GM19372 (cell line): ENCODE data around the gene ADCY3.

ENCODE experiments used
- ATAC-seq: cut with Tn5 transposase; IDR thresholded peaks from one replicate; pipeline ENCODE4 v1.9.1; 2021; ENCODE audit warnings: mild to moderate bottlenecking, low read depth, moderate library complexity; ENCODE audit not compliant: unreplicated experiment

ADCY3 gene

GRCh38 chr2:24909555-24910177, 10.4 kb downstream of the ADCY3 start:
- ATAC-seq: no peak

DNA sequence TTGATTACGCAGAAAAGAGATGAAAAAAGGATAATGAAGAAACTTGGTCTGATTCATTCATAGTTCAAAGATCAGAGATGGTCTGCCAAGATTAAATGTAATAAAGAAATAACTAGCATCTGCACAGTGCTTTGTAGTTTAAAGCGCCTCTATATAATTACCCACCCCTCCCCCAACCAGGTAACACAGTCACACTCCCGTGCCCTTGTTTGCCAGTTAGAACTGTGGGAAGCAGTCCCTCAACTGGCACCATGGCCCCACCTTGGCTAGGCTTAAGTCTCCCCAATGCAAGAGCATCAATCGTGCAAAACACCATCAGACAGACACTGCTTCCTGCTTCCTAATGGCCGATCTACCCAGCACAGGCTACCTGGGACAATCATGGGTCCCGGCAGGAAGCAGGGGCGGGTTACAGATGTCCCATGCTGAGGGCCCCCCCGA, 11.6 kb downstream of the ADCY3 start:
- no peak for ATAC-seq

GRCh38 chr2:24907116-24907515, 12.9 kb downstream of the ADCY3 start:
- ATAC-seq: no peak

DNA sequence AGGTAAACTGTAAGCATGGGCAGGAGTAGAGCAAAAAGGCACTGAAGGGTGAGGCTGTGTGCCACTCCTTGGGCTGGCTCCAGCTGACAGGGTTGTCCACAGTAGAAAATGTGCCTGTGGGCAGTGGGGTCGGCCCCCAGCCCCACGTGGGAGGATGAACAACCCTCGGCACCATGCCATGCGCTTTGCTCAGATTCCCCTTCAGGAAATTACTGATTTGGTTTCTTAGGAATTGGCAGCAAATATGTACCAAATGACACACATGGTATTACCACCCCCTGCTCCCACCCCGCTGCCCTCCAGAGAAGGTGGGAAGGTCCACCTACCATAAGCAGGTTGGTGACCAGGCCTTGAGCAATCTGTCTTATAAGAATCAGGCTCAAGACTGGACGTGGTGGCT, 13.6 kb downstream of the ADCY3 start:
- ATAC-seq: no peak

DNA sequence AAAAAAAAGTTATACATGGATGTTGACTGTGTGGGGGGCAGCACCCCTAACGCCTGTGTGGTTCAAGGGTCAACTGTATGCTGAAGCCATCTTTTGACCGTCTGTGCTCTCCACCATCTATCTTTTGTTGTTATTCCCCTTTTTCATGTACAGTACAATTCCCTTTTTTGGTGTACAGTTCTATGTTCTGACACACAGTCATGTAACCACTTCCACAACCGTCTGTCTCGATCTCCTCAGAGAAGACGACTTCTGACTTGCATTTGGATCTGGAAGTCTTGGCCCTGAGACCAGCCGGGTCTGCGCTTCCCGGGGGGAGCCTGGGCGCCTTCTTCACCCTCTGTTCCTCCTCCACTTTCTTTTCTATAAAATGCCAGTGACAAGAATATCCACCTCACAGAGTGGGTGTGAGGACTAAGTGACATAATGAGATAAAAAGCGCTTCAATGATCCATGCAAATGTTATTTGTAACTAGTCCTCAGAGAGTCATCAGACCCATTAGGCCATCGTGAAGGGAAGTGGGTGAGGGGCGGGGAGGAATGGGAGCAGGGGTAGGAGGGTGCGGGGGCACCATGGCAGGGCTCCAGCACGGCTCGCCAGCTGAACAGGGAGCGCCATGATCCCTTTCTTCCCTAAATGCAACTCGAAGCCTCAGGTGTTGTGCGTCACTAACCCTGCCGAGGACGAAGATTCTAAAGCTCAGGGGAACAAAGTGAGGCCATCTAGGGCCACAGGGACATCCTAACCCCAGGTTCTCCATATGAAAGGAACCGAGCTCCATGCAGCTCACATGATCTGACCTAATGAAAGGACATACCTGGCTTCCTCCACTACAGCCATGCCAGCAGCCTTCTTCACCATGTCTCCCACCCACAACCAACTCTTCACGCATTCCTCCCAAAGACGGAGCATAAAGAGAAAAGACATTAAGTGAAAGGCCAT, 16.6 kb downstream of the ADCY3 start:
- ATAC-seq: no peak

DNA sequence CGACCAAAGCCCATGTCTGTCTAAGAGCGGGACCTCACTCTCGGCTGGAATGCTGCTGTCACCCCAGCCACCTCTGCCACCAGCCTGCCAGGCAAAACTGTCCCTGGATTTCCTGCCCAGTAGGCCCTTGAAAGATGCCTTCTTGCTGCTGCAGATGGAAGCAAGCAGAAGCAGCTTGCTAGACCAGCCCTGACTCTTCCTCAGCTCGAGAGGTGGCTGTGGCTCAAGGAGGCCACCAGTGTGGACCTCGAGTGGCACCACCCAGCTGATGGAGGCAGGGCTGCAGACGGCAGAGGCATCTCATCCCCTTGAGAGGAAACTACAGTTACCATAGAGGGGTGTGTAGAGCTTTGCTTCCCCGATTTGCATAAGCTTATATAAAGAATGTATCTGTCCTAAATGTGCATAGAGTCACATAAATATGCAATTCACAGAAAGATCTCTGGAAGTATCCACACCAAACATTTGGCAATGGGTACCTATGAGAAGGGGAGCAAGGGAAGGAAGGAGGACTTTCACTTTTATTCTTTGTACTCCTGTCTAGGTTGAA, 20.6 kb downstream of the ADCY3 start:
- ATAC-seq: no peak

GRCh38 chr2:24898122-24899109, 21.6 kb downstream of the ADCY3 start:
- no peak for ATAC-seq

DNA sequence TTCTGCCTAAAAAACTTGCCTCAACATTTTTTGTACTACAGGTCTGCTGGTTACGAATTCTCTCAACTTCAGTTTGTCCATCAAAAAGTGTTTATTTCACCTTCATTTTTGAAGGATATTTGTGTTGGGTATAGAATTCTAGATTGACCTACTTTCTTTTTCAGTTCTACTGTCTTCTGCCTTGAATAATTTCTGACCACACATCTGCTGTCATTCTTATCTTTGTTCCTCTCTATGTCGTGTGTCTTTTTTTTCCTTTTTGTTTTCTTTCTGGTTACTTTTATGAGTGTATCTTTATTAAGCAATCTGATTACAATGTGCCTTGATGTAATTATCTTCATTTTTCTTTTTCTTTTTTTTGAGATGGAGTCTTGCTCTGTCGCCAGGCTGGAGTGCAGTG, 25.3 kb downstream of the ADCY3 start:
- ATAC-seq: no peak

DNA sequence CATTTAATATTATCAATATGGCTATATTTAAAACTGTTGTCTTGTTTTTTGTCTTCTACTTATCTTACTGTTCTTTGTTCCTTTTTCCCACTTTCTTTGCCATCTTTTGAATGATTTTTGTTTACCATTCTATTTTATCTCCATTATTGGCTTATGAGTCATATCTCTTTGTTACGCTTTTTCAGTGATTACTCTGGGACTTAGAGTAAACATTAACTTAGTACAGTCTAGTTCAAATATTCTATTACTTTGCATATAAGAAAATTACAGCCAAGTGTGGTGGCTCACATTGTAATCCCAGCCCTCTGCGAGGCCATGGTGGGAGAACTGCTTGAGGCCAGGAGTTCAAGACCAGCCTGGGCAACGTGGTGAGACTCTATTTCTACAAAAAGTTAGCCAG, 26.1 kb downstream of the ADCY3 start:
- no peak for ATAC-seq

DNA sequence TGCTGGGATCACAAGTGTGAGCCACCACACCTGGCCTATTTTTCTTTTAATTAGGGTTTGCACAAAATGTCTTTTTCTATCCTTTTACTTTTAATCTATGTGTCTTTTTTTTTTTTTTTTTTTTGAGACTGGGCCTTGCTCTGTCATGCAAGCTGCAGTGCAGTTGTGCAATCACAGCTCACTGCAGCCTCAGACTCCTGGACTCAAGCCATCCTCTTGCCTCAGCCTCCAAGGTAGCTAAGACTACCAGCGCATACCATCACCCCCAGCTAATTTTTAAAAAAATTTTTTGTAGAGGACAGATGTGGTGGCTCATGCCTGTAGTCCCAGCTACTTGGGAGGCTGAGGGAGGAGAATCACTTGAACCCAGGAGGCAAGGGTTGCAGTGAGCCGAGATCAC, 27.1 kb downstream of the ADCY3 start:
- no peak for ATAC-seq

GRCh38 chr2:24891201-24891600, 28.8 kb downstream of the ADCY3 start:
- no peak for ATAC-seq

- no peak for ATAC-seq
Measured at GRCh38 chr2:24889221-24889620, 30.8 kb downstream of the ADCY3 start.

GRCh38 chr2:24888177-24888576, 31.9 kb downstream of the ADCY3 start:
- no peak for ATAC-seq

DNA sequence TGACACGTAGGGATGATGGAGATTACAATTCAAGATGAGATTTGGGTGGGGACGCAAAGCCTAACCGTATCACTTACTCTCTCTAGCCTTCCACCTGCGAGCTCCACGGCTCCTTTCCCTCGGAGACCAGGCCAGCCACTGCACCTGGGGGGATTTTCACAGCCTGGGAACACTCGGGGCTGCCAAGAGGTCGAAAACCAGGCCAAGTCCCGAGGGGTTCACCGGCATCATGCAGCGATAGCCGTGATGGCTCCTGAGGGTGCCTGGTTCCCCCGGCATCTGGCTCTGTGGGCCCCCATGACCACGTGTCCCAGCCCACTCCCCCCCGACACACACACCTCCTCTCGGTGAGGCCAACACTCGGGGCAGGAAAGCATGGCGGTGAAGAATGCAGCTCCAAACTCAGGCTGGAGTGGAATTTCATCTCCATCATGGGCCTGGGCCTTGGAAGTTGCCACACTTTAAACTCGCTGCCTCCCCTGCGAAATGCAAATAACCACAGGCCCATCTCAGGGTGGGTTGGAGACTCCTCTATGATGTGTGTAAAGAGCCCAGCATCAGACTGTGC, 32.6 kb downstream of the ADCY3 start:
- no peak for ATAC-seq

DNA sequence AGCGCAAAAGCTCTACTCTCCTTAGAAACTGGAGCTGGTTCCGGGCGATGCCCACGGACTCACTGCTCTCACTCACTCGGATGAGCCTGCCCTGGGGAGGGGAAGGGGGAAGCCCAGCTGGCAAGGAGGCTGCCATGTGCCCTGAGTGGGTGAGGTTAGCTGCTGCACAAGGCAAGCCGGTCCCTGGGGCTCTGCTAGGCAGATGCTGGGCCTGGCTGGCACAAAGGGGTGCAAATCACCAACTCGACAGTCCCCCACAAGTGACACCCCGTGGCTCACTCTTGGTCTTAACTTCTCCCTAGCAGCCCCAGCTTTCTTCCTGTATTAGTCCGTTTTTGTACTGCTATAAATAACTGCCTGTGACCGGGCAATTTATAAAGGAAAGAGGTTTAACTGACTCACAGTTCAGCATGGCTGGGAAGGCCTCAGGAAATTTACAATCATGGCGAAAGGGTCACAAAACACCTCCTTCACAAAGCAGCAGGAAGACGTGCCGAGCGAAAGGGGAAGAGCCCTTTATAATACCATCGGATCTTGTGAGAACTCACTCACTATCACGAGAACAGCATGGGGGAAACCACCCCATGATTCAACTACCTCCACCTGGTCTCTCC, 33.2 kb downstream of the ADCY3 start:
- ATAC-seq: no peak

DNA sequence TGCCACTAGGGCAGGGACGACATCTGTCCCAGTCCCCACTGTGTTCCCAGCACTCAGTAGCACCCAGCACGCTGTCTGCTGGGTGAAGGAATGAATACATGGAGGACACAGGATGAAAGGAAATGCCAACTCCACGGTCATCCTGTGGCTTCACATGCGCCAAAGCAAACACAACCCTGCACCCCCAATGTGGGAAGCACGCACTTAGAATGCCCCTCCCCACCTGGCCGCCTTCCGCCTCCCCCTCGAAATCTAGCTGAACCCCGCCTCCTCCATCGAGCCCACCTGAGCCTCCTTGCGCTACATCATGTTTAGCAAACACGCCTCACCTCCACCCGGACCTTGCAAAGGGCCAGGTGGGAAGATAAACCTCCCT, 33.9 kb downstream of the ADCY3 start:
- ATAC-seq: no peak

DNA sequence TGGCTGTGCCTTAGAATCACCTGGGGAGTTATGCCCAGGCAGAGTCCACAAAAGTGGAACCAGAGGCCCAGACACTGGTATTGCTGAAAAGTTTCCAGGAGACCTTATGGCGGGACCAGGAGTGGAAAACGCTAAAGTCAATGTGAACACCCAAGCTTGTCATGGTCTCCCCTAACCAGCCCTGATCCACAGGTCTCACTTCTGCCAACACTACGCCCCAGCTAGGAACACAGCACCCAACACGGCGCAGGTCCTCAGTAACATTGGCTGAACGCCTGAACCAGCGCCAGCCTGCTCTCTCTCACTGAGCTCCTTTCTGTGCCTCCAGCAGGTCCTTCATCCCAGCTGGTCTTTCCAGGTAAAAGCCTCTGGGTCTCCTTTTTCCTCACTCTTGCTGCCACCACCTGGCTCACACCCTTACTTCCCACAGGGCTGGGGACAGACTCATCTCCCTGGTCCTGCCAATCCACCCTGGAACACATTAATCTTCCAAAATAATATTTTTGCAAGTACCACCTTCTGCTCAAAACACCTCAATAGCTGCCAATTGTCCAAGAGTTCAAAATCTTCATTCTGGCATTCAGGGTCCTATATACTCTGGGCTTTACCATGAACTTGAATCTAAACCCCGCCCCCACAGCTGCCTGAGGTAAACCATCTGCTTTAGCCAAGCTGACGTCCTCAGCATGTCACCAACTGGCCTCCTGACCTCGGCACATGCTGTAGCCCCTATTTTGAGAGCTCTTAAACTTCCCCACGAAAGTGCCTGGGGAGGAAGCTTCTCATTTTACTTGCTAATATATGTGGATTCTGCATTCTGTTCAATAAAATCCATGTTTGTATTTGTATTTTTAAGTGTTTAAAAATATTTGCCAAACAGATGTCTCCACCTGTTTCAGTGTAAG, 34.6 kb downstream of the ADCY3 start:
- no peak for ATAC-seq

GRCh38 chr2:24883946-24884345, 36.1 kb downstream of the ADCY3 start:
- ATAC-seq: no peak

GRCh38 chr2:24881623-24882022, 38.4 kb downstream of the ADCY3 start:
- no peak for ATAC-seq
